ENCODE measurements around the gene TSPEAR.

GRCh38 chr21:44626262-44626661 lies 85.1 kb downstream of the TSPEAR start:
- TF ChIP-seq CTCF (IDR thresholded peaks at IDR 0.05), result no peak
- TF ChIP-seq IRF3 (IDR thresholded peaks at IDR 0.05; ENCODE audit: low read depth, low read length), result no peak
- no peak for TF ChIP-seq RAD21 (IDR thresholded peaks at IDR 0.05; ENCODE audit: low read length)
- TF ChIP-seq POLR2AphosphoS5 (IDR thresholded peaks at IDR 0.05; ENCODE audit: low read depth, low read length), result no peak

All from SK-N-SH (cell line).